Omental fat pad (tissue), 4 donors: Measurements from ENCODE around the gene FAM107B. TPM values are rescaled to one million over a fixed set of nuclear protein-coding genes. Genes with fewer than 3 reads are reported as not detected.

Source experiments
- ATAC-seq: fragments of 150-250 bp; one replicate; pipeline ENCODE4 v1.9.1; 2016; ENCODE audit warnings: mild to moderate bottlenecking, moderate library complexity; ENCODE audit not compliant: low FRiP score
- DNase-seq: peaks from one replicate; pipeline ENCODE4 v3.0.0-alpha.2; 2019; ENCODE audit warnings: low spot score
- CTCF ChIP-seq, 3 donors: fragments of 450-650 bp; IDR thresholded peaks; one replicate each; pipeline ENCODE4 v1.5.1; 2016 to 2017; ENCODE audit warnings: antibody characterized with exemption in 3 of 3, mild to moderate bottlenecking in 3 of 3, moderate library complexity in 2 of 3
- total RNA-seq, 4 donors: library from RNA; depleted of rRNA; stranded (reverse); fragments of >200 nt; gene quantifications; one replicate each; pipeline ENCODE4 v1.1.0, GENCODE V29; 2016

The FAM107B gene
- total RNA-seq, 4 donors from 2014 or later: 27.3 to 77.5 (median 53.7) TPM

- ATAC-seq (no peak), DNase-seq (no peak)
- TF ChIP-seq CTCF (IDR thresholded peaks at IDR 0.05): no peak
These were observed 121.9 kb downstream of the FAM107B start for GRCh38 chr10:14652816-14653215.

DNA sequence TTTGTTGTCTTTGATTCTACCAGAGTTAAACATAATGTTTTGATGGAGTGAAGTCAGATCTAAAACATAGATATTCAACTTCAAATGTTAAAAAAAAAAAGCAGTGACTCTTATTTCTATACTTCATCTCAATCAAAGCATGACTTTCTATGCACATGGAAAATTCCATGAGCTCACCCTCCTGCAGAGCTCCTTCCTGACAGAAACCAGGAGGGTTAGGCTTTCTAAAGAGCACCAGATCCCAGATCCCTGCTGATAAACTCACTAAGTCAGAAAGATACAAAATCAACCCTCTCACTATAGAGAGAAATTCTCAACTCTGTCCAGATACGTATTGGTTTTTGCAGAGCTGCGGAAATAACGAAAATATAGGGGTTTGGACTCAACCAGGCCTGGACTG, 122.6 kb downstream of the FAM107B start:
- ATAC-seq: no peak

GRCh38 chr10:14649739-14650138, 125.0 kb downstream of the FAM107B start:
- TF ChIP-seq CTCF (IDR thresholded peaks at IDR 0.05): no peak
- DNase-seq: no peak
- ATAC-seq: no peak

More for the DNA sequence above, 122.6 kb downstream of the FAM107B start:
- no peak for DNase-seq
- TF ChIP-seq CTCF (IDR thresholded peaks at IDR 0.05): no peak

- no peak for DNase-seq
- TF ChIP-seq CTCF (IDR thresholded peaks at IDR 0.05): no peak
- ATAC-seq: no peak
These were observed 125.8 kb downstream of the FAM107B start for GRCh38 chr10:14648946-14649345.

DNA sequence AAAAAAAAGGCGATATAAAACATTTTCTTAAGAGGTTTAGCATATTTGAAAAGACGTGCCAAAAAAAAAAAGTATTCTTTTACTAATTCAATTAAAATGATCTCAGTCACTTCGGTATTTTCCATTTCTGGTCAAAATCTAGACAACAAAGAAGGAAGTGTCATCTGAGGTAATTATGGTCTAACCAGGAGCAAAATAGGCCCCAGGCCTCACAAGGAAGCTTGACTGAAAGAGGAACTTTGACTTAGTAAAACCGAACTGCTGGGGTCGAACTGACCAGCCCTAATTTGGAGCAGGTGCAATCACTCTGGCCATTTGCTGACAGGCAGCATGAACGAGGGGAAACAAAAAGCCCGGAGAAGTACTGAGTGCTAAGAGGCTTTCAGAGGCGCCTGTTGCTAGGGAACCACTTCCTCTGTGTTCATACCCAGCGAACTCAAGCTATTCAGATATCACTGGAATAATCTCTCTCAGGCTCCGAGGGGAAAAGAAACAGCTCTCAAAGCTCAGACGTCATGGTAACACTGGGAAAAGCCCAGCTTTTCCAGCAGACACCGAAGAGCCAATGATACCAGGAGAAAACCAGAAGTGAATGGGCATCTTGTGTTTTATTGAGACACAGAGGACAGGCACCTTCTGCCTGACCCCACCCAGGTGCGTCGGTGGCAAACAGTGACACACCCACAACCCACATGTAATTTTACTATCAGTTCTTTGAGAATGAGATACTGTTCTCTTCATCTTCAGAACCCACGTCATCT, 126.5 kb downstream of the FAM107B start:
- no peak for TF ChIP-seq CTCF (IDR thresholded peaks at IDR 0.05)
- no peak for DNase-seq
- ATAC-seq: peak; percentile 55

GRCh38 chr10:14645239-14645960, 129.3 kb downstream of the FAM107B start:
- ATAC-seq: no peak
- no peak for TF ChIP-seq CTCF (IDR thresholded peaks at IDR 0.05)
- DNase-seq: no peak
